Loucy (cell line): ENCODE data around the gene RUNX2.

Experiments used
- EZH2phosphoT487 ChIP-seq: fragments of 200-600 bp; IDR thresholded peaks from 2 replicates; pipeline ENCODE4 v1.6.1; 2018; ENCODE audit warnings: antibody characterized with exemption, mild to moderate bottlenecking, moderate library complexity, borderline replicate concordance
- TF ChIP-seq, protein P1 (sequence below): fragments of 200-600 bp; sonication (generic); conservative IDR thresholded peaks from 2 replicates; pipeline ENCODE4 v1.5.1; 2014; ENCODE audit warnings: mild to moderate bottlenecking, antibody characterized with exemption, low read length

DNA sequence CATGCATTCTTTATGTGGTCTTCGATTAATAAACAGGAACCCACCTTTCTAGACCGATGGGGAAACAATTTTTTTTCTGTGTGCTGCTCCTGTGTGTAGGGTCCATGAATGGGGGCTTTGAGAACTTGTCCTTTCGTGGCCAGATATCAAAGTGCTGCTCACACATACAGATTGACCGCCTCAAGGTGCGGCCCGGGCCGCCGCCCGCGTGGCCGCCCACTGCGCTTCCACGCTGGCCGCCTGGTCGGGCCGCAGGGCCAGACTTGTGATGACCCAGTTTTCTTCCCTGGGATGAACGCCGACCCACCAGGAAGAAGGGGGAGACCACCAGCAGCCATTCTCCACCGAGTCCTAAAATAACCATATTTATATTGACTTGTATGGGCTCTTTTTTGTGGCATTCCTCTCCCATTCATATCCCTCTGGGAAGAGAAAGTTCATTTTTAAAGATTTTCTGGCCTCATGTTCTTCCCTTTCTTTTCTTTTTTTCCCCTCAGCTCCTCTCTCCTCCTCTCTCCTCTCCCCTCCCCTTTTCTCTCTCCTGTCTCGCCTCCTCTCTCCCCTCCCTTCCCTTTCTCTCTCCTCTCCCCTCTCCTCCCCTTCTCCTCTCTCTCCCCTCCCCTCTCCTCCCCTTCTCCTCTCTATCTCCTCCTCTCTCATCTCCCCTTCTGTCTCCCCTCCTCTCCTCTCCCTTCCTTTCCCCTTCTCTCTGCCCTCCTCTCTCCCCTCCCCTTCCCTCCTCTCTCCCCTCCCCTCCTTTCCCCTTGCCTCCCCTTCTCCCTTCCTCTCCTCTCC is 314.4 kb downstream of the RUNX2 start:
- no peak for TF ChIP-seq EZH2phosphoT487
- TF ChIP-seq, protein P1, sequence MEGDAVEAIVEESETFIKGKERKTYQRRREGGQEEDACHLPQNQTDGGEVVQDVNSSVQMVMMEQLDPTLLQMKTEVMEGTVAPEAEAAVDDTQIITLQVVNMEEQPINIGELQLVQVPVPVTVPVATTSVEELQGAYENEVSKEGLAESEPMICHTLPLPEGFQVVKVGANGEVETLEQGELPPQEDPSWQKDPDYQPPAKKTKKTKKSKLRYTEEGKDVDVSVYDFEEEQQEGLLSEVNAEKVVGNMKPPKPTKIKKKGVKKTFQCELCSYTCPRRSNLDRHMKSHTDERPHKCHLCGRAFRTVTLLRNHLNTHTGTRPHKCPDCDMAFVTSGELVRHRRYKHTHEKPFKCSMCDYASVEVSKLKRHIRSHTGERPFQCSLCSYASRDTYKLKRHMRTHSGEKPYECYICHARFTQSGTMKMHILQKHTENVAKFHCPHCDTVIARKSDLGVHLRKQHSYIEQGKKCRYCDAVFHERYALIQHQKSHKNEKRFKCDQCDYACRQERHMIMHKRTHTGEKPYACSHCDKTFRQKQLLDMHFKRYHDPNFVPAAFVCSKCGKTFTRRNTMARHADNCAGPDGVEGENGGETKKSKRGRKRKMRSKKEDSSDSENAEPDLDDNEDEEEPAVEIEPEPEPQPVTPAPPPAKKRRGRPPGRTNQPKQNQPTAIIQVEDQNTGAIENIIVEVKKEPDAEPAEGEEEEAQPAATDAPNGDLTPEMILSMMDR = no peak
